Measurements from ENCODE around the gene GPR142.

GRCh38 chr17:74326506-74326905, 40.8 kb upstream of the GPR142 start:
- TF ChIP-seq POLR2A (IDR thresholded peaks at IDR 0.05) = no peak
- no peak for TF ChIP-seq CTCF (IDR thresholded peaks at IDR 0.05)

Data from lower leg skin (tissue), 3 donors.